ENCODE data around the gene PRKAG2.

Gene PRKAG2

DNA sequence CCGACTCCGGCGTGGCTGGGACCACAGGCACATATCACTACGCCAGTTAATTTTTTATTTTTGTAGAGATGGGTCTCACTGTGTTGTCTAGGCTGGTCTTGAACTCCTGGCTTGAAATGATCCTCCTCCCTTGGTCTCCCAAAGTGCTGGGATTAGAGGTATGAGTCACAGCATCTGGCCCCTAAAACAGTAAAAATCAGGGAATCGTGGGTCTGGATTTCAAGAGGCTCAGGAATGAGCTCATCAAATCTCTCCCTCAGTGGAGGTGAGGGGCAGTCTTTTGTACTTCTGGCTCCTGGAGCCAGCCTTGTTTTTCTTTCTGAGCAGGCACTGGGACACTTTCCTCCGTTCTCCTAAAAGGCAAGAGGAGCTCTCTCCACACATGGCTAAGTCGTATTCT is 325.1 kb downstream of the PRKAG2 start:
- DNase-seq (ENCODE audit: insufficient read length, low spot score) (no peak), FAIRE-seq (no peak)
- TF ChIP-seq, protein P1, sequence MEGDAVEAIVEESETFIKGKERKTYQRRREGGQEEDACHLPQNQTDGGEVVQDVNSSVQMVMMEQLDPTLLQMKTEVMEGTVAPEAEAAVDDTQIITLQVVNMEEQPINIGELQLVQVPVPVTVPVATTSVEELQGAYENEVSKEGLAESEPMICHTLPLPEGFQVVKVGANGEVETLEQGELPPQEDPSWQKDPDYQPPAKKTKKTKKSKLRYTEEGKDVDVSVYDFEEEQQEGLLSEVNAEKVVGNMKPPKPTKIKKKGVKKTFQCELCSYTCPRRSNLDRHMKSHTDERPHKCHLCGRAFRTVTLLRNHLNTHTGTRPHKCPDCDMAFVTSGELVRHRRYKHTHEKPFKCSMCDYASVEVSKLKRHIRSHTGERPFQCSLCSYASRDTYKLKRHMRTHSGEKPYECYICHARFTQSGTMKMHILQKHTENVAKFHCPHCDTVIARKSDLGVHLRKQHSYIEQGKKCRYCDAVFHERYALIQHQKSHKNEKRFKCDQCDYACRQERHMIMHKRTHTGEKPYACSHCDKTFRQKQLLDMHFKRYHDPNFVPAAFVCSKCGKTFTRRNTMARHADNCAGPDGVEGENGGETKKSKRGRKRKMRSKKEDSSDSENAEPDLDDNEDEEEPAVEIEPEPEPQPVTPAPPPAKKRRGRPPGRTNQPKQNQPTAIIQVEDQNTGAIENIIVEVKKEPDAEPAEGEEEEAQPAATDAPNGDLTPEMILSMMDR (IDR thresholded peaks at IDR 0.05; ENCODE audit: insufficient read depth, missing control alignments) = no peak

DNA sequence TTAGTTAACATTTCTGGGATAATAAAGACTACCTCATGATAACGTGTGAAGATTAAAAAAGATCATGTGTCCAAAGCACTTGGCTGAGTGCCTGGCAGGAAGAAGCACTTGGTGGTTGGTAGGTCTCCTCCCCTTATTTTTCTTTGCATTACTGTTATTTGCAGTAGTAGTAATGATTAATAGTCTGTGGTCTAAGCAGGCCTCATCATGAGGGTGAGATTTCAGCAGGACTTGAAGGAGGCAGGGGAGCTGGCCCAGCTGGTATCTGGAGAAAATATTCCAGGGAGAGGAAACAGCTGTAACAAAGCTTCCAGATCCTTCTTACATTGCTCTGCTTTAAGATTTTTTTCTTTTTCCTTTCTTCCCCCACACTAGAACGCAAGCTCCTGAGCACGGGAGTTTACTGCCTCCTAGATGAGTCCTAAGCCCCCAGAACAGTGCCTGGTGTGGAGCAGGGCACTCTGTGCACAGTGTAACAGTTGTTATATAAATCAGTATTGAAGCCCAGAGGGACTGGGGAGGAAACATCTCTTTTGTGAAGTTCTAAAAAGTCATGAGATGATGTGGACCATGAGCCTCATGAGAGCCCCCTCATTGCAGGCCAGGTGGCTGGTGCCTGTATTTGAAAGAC is 326.1 kb downstream of the PRKAG2 start:
- TF ChIP-seq, protein P1 (IDR thresholded peaks at IDR 0.05; ENCODE audit: insufficient read depth, missing control alignments) = no peak
- FAIRE-seq (no peak), DNase-seq (ENCODE audit: insufficient read length, low spot score) (no peak)

DNA sequence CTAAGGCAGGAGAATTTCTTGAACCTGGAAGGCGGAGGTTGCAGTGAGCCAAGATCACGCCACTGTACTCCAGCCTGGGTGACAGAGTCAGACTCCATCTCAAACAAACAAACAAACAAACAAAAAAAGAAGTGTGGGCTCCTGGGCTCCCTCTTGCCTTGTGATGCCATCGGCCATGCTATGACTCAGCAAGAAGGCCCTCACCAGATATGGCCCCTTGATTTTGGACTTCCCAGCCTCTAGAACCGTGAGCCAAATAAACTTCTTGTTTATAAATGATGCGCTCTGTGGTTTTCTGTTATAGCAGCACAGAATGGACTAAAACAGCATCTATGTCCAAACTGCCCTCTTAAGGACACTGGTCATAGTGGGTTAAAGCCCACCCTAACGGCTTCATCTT is 327.3 kb downstream of the PRKAG2 start:
- no peak for FAIRE-seq
- DNase-seq (ENCODE audit: insufficient read length, low spot score) = no peak
- TF ChIP-seq, protein P1 (IDR thresholded peaks at IDR 0.05; ENCODE audit: insufficient read depth, missing control alignments) = no peak

DNA sequence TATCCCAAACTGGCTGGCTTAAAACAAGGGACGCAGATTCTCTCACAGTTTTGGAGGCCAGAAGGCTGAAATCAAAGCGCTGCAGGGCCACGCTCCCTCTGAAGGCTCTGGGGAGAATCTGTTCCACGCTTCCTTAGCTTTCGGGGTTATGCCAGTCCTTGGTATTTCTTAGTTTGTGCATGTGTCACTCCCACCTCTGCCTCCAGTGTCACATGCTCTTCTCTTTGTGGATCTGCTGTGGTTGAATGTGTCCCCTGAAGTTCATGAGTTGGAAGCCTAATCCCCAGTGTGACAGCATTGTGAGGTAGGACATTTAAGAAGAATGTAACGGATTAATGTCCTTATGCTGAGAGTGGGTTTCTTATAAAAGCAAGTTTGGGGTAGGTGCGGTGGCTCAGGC is 327.8 kb downstream of the PRKAG2 start:
- no peak for FAIRE-seq
- DNase-seq (ENCODE audit: insufficient read length, low spot score) = no peak
- TF ChIP-seq, protein P1 (IDR thresholded peaks at IDR 0.05; ENCODE audit: insufficient read depth, missing control alignments) = no peak

DNA sequence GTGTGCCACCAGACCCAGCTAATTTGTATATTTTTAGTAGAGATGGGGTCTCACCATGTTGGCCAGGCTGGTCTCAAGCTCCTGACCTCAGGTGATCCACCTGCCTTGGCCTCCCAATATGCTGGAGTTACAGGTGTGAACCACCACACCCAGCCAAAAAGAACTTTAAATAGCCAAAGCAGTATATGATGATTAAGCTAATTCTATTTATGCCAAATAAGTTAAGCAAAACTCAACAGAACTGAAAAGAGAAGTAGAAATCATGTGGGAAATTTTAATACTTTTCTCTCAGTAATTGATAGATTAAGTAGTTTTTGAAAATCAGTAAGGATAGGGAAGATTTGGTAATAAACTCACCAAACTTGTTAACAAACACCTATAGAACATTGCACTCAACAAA is 332.7 kb downstream of the PRKAG2 start:
- DNase-seq (ENCODE audit: insufficient read length, low spot score) (no peak), FAIRE-seq (no peak)
- TF ChIP-seq, protein P1 (IDR thresholded peaks at IDR 0.05; ENCODE audit: insufficient read depth, missing control alignments) = no peak

DNA sequence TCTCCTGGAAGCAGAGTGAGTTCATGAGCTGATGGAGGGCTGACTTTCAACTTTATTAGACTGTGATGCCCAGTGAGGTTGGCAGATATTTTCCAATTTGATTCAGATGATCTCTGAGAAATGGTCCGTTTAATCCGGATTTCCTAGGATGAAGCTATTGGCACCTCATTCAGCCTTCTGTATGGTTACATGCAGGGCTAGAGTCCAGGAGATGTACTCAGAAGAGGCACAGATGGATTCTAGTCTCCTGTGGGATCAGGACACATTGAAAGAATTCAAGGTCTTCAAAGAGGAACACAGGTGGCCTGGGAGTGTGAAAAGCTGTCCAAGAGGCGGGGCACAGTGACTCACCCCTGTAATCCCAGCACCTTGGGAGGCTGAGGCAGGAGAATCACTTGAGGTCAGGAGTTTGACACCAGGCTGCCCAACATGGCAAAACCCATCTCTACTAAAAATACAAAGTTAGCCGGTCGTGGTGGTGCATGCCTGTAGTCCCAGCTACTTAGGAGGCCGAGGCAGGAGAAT is 334.2 kb downstream of the PRKAG2 start:
- DNase-seq (ENCODE audit: insufficient read length, low spot score) (no peak), FAIRE-seq (no peak)
- TF ChIP-seq, protein P1 (IDR thresholded peaks at IDR 0.05; ENCODE audit: insufficient read depth, missing control alignments) = no peak

DNA sequence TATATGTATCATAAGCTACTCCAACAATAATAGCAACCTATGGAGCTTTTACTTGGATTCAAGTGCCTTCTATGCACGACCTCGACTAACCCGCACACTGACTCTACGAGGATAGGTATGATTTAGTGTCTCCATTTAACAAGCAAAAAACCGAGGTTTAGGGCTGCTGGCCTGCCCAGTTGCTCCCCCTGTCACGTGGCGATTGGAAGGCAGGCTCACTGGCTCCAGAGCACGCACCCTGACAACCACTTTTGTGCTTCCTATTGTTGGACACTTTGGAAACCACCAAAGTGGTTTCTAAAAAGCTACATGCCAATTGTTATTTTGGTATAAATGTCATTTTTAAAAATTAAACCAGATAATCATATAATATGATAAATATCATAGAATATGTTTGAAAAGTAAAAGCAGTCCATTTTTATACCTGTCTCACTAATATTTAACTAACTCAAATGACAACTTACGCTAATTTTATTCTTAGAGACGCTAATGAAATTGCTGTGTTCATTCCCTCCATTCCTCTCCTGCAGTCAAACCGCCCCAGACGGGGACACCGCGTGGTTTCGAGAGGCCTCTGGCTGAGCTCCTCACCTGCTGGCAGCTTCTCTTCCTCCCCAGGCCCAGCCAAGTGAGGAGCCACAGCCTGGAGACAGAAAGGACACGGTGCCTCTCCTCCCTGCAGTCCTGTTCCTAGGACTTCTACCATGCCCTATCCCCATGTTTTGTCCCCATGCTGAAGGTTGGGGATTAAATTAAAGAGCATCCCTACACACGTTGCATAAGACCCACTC is 335.0 kb downstream of the PRKAG2 start:
- TF ChIP-seq, protein P1 (IDR thresholded peaks at IDR 0.05; ENCODE audit: insufficient read depth, missing control alignments) = no peak
- DNase-seq (ENCODE audit: insufficient read length, low spot score) (no peak), FAIRE-seq (no peak)

Data from D721Med (cell line).